LHCN-M2 (cell line): Measurements from ENCODE around the gene ZNF519. TPM values are rescaled to one million over a fixed set of nuclear protein-coding genes. Genes with fewer than 3 reads are reported as not detected.
A peak's percentile ranks its signal among the peaks of the same experiment; 100 is the strongest.

Experiments
- DNase-seq: peaks from one replicate; pipeline ENCODE4 v3.0.0-alpha.2; 2012; ENCODE audit warnings: low read depth
- total RNA-seq: library from RNA; depleted of rRNA; stranded (reverse); fragments of >200 nt; gene quantifications from 2 replicates; pipeline ENCODE4 v1.2.3, GENCODE V29; 2014; rRNA removed

Gene ZNF519
- total RNA-seq, 1 experiment from 2014 or later, result 7.5 TPM

DNA sequence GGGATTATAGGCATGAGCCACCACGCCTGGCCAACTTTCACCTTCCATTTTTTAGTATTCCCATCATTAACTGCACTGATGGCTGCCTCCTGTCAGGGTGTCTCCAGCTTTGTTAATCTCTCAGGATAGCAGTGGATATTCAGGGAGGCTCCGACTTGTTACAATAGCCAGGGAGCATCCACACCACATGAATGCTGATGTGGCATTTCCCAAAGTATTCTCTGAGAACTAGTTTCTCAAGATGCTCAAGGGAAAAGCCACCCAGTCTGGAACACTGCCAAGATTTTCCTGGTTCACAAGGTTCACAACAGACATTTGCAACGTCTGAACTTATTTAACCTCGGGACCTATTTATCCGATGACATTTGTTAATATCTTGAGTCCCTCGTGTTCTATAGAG is 33.8 kb downstream of the ZNF519 start:
- no peak for DNase-seq

DNA sequence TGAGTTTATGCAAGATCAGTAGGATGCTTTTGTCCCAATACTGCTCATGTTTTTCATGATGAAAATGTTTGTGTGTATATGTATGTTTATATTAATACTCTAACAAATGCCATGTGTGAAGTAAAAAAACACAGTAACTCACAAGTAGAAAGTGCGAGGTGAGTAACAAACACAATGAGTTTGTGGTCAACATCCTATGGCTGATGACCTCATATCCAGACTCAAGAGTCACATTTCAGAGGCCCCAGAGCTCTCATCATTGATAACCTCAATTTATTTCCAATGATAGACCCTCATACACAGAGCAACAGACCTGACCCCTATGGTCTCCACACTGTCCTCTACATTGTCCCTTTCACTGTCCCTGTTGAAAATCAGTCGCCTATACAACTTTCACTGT is 34.5 kb downstream of the ZNF519 start:
- no peak for DNase-seq

DNA sequence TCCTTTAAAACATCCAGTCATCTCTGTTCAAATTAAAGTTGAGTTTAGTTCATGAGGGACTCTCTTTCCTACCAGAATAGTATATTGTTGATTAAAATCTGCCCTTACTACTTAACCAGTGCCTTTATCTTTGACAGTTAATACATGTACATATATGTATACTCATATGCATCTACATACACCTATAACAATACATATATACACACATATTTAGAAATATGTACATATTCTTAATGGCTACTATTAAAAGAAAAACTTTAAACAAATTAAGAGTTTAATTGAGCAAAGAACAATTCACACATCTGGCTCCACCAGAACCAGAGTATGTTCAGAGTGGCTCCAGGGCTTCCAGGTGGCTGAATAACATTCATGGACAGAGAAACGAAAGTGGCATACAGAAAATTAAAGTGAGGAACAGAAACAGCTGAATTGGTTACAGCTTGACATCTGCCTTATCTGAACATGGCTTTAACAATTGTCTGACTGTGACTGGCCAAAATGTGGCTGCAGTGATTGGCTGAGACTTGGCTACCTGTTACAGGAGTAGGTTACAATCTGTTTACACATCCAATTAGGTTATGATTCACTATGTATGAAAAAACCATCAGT is 38.8 kb downstream of the ZNF519 start:
- no peak for DNase-seq

DNA sequence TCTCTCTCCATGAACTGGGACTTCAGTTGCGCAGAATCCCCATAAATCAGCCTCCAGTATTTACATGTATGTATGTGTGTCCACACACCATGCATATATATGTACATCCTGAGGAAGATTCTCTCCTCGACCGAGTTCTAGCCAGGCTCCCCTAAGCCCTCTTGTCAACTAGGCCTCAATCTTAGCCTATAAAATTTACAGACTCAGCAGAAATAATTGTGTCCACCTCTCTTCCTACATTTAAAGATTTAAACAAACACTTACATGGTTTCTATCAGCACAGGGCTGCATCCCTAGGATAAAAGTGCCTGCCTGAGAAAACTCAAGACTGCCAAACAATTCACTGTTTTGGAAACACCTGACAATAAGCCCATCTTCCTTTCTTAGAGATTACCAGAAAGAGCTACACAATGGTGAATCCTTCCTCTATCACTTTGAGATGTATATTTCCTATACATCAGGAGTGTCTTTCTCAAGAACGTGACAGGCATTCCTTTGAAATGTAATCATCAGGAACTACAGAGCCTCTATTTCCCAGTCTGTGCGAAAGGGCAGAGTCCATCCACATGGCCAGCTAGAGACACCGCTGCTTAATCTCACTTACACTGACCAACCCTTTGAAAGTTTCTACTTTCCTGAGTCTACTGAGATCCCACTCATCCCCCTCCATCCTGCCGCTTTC is 39.5 kb downstream of the ZNF519 start:
- no peak for DNase-seq

DNA sequence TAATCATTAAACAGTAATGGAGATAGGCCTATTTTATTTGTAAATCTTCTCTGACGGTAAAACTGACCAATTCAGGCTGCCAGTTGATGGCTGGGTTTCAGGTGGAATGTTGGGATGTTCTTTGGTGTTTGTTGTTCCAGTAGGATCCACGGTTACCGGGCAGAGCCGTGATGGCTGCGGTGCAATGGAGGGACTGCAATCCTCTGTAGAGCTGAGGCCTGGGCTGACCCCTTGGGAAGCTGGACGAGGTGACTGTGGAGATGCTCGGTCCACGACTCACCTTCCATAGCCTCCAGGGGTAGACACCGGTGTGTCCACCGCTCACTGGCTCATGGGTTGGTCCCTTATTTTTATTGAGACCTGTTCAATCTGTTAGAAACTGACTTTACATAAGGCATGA is 42.5 kb downstream of the ZNF519 start:
- DNase-seq, result peak; percentile 15

DNA sequence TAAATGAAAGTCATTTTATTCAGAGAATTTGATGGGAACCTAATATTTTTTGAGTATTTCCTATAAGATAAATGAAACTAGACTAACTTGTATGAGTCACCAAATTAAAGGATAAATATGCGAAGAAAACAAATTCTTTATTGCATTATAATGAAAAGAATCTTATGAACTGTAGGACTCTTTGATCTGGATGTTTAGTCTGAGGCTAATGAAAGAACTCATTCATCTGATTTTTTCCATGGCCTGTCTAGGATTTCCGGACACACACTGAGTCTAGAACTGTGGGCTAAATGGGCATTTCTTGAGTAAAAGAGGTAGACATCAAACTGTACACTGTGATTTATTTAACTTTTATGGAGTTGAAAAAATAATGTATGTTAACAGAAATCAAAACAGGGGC is 43.0 kb downstream of the ZNF519 start:
- no peak for DNase-seq

DNA sequence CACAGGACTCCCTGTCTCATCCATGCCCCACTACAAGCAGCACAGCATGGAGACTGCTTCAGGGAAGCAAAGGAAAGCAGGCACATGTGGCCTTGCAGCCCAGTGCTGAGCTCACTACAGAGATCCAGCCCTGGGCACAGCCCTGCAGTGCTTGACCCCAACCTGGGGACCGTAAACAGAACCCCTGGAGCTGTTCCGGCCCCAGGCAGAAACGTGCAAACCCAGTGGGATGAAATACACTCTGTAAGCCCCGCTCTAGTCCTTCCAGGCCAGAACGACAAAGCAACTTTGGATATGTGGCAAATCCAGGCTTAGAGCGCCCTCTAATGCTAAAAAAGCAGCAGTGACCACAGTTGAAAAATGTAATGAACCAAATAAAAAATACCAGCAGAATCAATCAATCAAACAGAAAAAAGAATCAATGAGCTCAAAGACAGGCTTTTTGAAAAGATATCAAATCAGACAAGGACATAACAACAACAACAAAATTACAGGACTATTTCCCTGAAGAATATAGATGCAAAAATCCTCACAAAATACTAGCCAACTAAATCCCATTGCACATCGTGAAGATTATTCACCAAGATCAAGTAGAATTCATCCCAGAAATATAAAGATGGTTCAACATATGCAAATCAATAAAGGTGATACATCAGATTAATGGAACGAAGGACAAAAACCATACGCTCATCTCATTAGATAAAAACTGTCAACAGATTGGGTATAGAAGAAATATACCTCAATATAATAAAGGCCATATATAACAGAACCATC is 45.6 kb downstream of the ZNF519 start:
- peak; percentile 41 for DNase-seq

DNA sequence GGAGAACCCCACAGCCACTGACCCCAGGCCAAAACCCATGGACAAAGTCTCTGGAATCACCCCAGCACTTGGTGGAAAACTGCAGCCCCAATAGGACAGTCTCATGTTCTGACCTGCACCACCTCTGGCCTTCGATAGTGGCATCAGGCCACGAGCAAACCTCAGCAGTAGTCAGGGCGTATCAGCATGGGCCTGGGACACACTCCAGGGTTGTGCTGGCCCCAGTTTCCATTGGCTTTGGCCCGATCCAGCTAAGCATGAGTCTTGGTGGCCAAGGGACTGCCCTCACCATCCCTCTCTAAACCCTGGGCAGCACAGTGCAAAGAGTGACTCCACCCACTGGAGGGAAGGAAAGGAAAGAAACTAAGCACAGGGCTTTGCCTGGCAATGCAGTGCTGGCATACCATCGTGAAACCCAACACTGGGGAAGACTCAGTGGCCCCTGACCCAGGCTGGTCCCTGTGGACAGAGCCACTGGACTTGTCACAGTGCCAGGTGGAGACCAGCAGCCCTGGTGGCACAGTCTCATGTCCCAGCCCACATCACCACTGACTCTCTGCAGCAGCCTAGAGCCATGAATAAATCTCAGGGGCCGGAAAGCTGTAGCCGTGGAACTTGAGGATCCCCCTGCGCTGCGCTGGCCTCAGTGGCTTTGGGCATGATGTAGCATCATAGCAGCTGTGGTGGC is 46.3 kb downstream of the ZNF519 start:
- no peak for DNase-seq

DNA sequence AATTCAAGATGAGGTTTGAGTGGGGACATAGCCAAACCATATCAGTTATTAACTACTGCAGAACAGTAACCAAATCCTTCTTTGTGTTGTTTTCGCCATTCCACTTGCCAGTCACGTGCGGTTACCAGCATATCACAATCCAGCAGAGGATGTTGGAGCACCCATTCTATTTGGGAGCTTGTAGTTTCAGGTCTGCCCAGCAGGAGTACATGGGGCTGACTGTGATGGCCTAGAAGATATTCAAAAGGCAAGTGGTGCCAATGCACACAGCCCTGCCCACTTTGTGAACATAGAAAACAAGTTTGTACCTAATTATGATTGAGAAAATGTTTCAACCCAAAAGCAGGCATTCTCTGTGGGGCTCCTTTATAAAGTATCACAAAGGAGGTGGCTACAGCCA is 57.0 kb downstream of the ZNF519 start:
- DNase-seq, result no peak

DNA sequence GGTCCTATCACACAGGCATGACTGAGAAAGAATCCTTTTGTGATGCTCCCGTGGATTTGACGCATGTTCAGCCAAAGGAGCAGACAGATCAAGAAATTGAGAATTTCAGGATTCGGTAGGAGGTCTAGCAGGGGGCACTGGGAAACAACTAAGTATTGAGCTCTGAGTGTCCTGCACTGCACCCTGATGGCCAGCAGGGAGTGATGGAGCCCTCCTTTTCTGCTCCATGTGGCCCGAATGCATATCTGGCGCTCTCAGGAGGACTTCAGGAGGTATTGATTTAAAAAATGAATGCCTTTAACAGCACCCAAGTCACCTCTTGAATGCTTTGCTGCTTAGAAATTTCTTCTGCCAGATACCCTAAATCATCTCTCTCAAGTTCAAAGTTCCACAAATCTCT is 58.0 kb downstream of the ZNF519 start:
- peak; percentile 5 for DNase-seq

DNA sequence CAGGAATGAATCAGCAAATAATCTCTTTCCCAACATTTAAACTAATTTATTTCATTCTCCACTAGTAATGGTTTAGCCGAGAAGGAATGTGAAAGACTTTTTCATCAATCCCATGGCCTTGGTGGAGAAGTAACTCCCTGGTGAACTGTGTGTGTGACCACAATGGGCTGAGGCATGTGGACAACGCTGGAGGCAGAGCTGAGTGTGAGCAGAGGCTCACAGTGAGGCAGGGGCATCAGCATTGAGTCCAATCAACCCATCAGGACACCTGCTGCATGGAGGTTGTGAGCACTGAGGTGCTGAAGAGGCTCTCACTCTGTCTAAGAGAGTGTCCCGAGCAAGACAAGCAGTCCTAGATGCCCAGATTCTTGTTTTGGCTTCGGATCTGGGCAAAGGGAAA is 78.6 kb downstream of the ZNF519 start:
- DNase-seq, result no peak

Other genes starting within 250 kb of the ZNF519 start
- gene MC2R, start 216.9 kb downstream of the ZNF519 start, total RNA-seq, result not detected in 2 replicates